Measurements from ENCODE around the gene YY2.
"Not testable (repeated sequence)": the region's sequence is repeated elsewhere in the genome, so short reads cannot be mapped to it uniquely, and the experiment has no call there.

YY2 gene

DNA sequence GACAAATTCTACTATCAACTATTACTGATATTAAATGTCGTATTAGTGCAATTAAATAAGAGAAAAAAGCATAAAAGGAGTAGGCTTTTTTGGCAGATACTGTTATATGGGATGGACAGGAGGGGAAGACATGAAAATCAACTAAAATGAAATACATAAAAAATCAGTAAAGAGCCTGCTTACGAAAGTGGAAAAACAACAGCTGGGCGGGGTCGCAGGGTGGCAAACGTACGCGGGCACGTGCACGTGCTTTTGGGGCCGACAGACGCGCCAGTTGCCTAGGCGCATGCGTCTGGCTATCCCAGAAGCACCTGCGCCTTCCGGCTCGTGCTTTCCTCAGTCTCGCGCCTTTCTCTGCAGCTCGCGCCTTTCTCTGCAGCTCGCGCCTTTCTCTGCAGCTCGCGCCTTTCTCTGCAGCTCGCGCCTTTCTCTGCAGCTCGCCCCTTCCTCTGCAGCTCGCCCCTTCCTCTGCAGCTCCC lies at the start of gene YY2:
TSS of gene YY2 (plus strand) at position 51 of the 479 bp plus-strand sequence. CDS start 498 bp downstream, outside the sequence.
- DNase-seq (ENCODE audit: low read depth) = no peak
- no peak within 1 kb of the TSS for H3K4me3 ChIP-seq (ENCODE audit: control insufficient read depth, low read depth, low read length)
- TF ChIP-seq, protein P1, sequence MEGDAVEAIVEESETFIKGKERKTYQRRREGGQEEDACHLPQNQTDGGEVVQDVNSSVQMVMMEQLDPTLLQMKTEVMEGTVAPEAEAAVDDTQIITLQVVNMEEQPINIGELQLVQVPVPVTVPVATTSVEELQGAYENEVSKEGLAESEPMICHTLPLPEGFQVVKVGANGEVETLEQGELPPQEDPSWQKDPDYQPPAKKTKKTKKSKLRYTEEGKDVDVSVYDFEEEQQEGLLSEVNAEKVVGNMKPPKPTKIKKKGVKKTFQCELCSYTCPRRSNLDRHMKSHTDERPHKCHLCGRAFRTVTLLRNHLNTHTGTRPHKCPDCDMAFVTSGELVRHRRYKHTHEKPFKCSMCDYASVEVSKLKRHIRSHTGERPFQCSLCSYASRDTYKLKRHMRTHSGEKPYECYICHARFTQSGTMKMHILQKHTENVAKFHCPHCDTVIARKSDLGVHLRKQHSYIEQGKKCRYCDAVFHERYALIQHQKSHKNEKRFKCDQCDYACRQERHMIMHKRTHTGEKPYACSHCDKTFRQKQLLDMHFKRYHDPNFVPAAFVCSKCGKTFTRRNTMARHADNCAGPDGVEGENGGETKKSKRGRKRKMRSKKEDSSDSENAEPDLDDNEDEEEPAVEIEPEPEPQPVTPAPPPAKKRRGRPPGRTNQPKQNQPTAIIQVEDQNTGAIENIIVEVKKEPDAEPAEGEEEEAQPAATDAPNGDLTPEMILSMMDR (conservative IDR thresholded peaks at IDR 0.05; ENCODE audit: control insufficient read depth, insufficient read depth, low read depth, low read length) = no peak

DNA sequence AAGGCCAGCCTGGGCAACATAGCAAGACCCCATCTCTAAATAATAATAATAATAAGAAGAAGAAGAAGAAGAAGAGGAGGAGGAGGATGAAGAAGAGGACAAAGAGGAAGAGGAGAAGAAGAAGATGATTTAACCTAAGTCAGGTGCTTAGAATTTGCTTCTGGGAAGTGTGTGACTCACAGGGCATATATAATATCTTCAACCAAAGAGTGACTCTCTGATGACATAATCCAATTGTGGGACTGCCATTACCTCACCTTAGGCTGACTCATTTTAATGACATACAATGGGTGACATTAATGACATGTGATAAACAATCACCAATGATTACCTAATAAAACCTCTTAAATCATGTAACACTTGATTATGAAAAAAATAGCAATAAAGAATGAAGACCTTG lies 49.1 kb upstream of the YY2 start:
- H3K4me3 ChIP-seq (ENCODE audit: control insufficient read depth, low read depth, low read length) = no peak overlapping the region
- TF ChIP-seq, protein P1 (conservative IDR thresholded peaks at IDR 0.05; ENCODE audit: control insufficient read depth, insufficient read depth, low read depth, low read length) = no peak
- peak; percentile 39 for DNase-seq (ENCODE audit: low read depth)

DNA sequence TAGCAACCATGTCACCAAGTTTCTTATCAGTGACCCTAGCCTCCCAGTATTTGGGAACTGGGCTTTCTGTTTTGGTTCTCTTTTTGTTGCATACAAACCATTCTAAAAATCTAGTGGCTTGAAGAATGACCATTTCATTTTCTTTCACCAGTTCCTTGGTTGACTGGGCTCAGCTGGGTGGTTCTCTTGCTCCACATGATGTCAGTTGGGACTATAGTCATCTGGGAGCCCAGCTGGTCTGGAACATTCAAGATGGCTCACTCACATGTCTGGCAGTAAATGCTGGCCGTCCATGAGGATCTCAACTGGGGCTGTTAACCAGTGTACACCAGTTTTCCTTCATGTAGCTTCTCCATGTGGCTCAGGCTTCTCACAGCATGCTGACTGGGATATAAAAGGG lies 44.0 kb upstream of the YY2 start:
- H3K4me3 ChIP-seq (ENCODE audit: control insufficient read depth, low read depth, low read length) = no peak overlapping the region
- DNase-seq (ENCODE audit: low read depth) = no peak
- TF ChIP-seq, protein P1 (conservative IDR thresholded peaks at IDR 0.05; ENCODE audit: control insufficient read depth, insufficient read depth, low read depth, low read length) = no peak

DNA sequence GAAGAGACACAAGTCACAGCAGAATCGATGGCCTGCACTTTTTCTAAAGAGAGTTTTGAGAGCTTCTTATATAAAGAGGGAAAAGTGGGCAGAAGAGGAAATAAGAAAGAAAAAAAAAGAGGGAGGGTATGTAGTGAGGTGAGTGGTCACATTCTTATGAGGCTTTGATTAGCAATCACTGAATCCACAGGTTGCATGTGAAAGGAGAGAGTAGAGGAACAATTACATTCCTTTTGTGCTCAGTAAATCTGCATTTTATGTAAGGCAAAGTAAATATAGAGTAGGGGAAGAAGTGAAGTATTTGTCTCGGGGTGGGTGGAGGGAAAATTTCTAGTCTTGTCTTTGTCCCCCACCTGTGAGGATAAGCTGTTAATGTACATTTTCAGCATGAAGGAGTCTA lies 43.2 kb upstream of the YY2 start:
- DNase-seq (ENCODE audit: low read depth) = no peak
- no peak overlapping the region for H3K4me3 ChIP-seq (ENCODE audit: control insufficient read depth, low read depth, low read length)
- TF ChIP-seq, protein P1 (conservative IDR thresholded peaks at IDR 0.05; ENCODE audit: control insufficient read depth, insufficient read depth, low read depth, low read length) = no peak

DNA sequence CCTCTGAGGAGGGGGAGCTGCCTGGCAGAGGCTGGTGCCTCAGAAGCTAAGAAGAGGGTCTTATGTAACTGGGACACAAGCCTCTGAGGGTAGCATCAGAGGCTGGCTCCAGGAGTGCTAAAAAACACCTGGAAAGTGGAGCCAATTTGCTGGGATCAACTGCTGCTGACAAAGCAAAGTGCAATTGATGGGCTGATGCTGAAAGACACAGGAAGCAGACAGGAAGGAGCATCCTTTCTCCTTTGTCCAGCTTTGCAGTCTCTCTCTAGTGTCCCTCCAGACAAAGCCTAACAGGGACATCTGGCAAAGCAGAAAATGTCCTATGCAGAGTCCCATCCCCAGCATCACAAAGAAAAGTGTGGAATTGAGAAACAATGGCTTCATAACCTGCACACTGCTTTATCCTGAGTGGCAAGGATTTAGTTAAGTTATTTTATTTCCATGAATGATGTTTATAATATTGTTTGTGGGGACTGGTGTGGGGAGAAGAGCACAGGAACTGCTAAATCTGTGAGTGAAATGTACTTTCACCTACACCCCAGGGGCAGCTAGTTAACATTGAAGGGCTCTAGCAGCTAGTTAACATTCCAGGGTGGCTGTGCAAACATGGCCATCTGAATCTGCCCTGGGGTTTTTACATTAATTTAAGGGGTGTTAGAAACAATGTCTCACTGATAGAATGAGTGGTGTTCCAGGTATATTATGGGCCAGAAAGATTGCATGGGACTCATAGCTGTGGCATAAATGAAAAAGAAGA lies 42.0 kb upstream of the YY2 start:
- H3K4me3 ChIP-seq (ENCODE audit: control insufficient read depth, low read depth, low read length) = no peak overlapping the region
- TF ChIP-seq, protein P1 (conservative IDR thresholded peaks at IDR 0.05; ENCODE audit: control insufficient read depth, insufficient read depth, low read depth, low read length) = no peak
- no peak for DNase-seq (ENCODE audit: low read depth)

DNA sequence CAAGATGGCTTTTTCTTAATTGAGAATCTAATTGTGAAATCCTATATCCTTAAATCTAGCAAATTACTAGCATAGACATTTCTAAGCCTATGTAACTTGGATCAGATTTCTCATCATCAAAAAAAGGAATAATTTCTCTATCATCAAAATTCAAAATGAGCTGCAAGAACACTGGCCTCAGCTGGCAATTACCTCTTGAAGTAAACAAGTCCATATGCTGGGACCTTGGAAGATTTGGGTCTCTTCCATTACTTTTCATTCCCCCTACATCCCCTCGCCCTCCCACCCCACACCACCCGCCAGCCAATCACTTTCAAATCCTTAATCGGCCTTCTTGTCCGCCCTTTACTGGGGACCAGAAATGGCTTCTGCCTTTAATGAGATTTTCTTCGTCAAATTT lies 39.7 kb upstream of the YY2 start:
- DNase-seq (ENCODE audit: low read depth) = no peak

DNA sequence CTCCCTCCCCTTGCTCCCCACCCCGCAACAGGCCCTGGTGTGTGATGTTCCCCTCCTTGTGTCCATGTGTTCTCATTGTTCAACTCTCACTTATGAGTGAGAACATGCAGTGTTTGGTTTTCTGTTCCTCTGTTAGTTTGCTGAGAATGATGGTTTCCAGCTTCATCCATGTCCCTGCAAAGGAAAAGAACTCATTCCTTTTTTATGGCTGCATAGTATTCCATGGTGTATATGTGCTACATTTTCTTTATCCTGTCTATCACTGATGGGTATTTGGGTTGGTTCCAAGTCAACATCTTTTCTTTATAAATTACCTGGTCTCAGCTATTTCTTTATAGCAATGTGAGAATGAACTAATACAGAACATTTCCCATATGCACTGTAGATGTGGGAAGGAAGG lies 35.6 kb upstream of the YY2 start:
- H3K4me3 ChIP-seq (ENCODE audit: control insufficient read depth, low read depth, low read length); DNase-seq (ENCODE audit: low read depth): not testable (repeated sequence)

More for the DNA sequence above, 39.7 kb upstream of the YY2 start:
- TF ChIP-seq, protein P1 (conservative IDR thresholded peaks at IDR 0.05; ENCODE audit: control insufficient read depth, insufficient read depth, low read depth, low read length) = no peak
- H3K4me3 ChIP-seq (ENCODE audit: control insufficient read depth, low read depth, low read length) = no peak overlapping the region

Measured in fibroblast of mammary gland (primary cell).